ENCODE data around the gene MEGF6. TPM values are rescaled to one million over a fixed set of nuclear protein-coding genes. Genes with fewer than 3 reads are reported as not detected.

The MEGF6 gene
- total RNA-seq, 1 donor, result 102 TPM

- no peak for DNase-seq (ENCODE audit: low read depth)
- no peak for TF ChIP-seq CTCF (IDR thresholded peaks at IDR 0.05; ENCODE audit: insufficient read depth, low read length)
- no peak overlapping the region for H3K4me3 ChIP-seq (ENCODE audit: low read depth, low read length)
Observed at GRCh38 chr1:3629561-3630160, 18.4 kb upstream of the MEGF6 start.

- TF ChIP-seq CTCF (IDR thresholded peaks at IDR 0.05; ENCODE audit: insufficient read depth, low read length), result no peak
- DNase-seq (ENCODE audit: low read depth), result no peak
- H3K4me3 ChIP-seq (ENCODE audit: low read depth, low read length), result no peak overlapping the region
Observed at GRCh38 chr1:3628445-3628844, 17.1 kb upstream of the MEGF6 start.

DNA sequence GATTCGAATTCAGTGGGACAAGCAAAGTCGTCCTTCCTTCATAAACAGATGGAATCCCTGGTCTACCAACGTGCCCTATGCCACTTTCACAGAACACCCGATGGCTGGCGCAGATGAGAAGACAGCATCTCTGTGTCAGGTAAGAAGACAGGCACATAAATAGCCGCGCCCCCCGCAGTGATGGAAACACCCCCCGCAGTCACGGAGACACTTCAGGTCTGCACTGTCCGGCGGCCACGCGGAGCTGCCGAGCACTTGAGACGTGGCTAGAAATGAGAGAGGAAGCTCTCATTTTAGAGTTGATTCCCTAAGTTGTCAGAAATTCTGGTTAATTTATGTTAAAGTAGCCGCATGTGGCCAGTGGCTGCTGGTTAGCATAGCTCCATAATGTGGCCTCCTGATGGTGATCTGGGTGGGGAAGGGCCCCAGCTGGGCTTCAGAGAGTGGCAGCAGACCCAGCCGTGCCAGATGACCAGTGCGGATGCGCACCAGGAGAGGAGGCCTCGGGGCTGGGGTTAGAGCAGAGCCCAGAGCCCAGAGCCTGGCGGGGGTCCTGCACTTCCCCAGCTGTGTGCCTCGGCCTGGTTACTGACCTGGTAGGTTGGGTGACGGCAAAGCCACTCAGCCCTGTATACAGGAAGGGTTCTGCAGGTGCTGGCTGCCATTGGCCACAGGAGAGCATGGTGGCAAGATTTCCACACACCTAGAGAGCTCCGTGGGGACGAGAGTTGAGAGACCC, 16.4 kb upstream of the MEGF6 start:
- DNase-seq (ENCODE audit: low read depth), result no peak
- TF ChIP-seq CTCF (IDR thresholded peaks at IDR 0.05; ENCODE audit: insufficient read depth, low read length), result no peak
- H3K4me3 ChIP-seq (ENCODE audit: low read depth, low read length), result no peak overlapping the region

DNA sequence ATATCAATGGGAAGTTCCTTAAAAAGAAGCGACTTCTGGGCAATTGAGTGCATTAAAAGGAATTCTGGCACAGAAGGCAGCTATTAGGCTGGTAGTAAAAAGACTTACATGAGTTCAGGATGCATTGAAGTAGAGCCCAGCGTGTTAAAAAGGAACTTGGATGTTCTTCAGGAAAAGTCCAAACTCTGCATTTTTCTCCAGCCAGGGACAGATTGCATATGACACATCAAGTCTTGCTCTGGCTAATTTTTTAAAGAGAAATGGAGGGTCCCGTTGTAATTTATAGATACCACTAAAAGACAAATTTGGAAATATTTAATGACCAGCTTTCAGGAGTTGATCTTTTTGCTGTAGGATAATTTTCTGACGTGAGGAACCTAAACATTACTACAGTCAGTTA, 14.7 kb upstream of the MEGF6 start:
- no peak for TF ChIP-seq CTCF (IDR thresholded peaks at IDR 0.05; ENCODE audit: insufficient read depth, low read length)
- H3K4me3 ChIP-seq (ENCODE audit: low read depth, low read length), result peak overlapping the region; percentile 76
- DNase-seq (ENCODE audit: low read depth), result no peak

- no peak for TF ChIP-seq CTCF (IDR thresholded peaks at IDR 0.05; ENCODE audit: insufficient read depth, low read length)
- DNase-seq (ENCODE audit: low read depth), result peak; percentile 53
- peak overlapping the region; percentile 76 for H3K4me3 ChIP-seq (ENCODE audit: low read depth, low read length)
Observed at GRCh38 chr1:3625151-3625907, 14.0 kb upstream of the MEGF6 start.

DNA sequence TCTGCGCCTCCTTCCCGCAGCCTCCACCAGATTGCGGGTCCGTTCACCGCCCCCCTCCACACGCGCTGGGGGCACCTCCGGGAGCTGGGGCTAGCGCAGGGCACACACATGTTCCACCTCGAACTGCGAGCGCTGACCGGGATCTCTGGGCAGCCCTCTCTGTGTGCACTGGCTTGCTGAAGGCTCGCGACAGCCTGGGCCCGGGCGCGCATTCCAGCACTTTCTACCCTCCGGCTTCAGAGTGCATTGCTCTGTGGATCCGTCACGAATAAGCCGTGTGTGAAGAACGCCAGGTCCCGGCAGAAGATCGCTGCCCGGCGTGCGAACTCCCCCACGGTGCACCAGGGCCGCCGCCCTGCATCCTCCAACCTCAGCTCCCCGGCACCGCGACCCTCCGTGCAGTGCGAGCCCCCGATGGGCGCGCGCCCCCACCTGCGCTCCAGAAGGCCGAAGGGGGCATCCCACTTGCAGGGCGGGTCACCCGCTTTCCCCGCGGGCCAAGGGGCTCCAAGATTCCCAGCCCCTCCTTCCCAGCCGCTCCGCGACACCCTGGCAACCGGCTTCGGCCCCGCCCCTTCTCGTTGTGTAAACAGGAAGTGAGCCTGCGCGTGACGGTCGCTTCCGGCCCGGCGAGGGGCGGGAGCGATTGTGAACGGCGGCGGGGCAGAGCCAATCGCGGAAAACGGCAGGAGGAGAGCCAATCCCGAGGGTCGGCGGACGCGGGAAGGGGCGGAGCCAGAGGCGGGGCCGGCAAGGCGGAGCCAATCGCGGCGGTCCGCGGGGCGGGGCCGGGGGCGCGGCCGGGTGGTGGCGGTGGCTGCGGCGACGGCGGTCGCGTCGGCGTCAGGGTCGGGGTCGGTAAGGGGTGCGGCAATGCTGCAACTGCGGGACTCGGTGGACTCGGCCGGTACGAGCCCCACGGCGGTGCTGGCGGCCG, 13.2 kb upstream of the MEGF6 start, which contains the start of gene TPRG1L:
TSS of gene TPRG1L (plus strand) at position 816 of the 937 bp plus-strand sequence. CDS start at position 874, 58 bp downstream.
- DNase-seq (ENCODE audit: low read depth), result peak; percentile 89
- H3K4me3 ChIP-seq (ENCODE audit: low read depth, low read length), result peak within 1 kb of the TSS; percentile 92
- TF ChIP-seq CTCF (IDR thresholded peaks at IDR 0.05; ENCODE audit: insufficient read depth, low read length), result no peak
